Breast epithelium (tissue), 3 donors: ENCODE measurements around the gene GUCD1.

Experiments used
- CTCF ChIP-seq, 3 donors: fragments of 450-650 bp; IDR thresholded peaks; one replicate each; pipeline ENCODE4 v1.5.1; 2016 to 2017; ENCODE audit warnings: antibody characterized with exemption in 3 of 3, mild to moderate bottlenecking in 3 of 3, moderate library complexity in 3 of 3
- POLR2A ChIP-seq: fragments of 450-650 bp; IDR thresholded peaks from one replicate; pipeline ENCODE4 v1.6.1; 2016; ENCODE audit warnings: antibody characterized with exemption, mild to moderate bottlenecking, moderate library complexity
- POLR2AphosphoS5 ChIP-seq, 3 donors: sonication (generic); formaldehyde crosslinking; IDR thresholded peaks; one replicate each; pipeline ENCODE4 v1.6.1; 2017; ENCODE audit warnings: antibody characterized with exemption in 3 of 3

GRCh38 chr22:24499706-24500276 is 55.1 kb downstream of the GUCD1 start:
- no peak for TF ChIP-seq POLR2A
- no peak for TF ChIP-seq CTCF (IDR thresholded peaks at IDR 0.05)
- TF ChIP-seq POLR2AphosphoS5 (IDR thresholded peaks at IDR 0.05): no peak
